SK-N-SH (cell line): ENCODE results near the gene NR5A2. TPM values are rescaled to one million over a fixed set of nuclear protein-coding genes. Genes with fewer than 3 reads are reported as not detected.

Experiments
- CTCF ChIA-PET: fragments of 300-600, 350-600 bp; formaldehyde crosslinking; extraction: SDS; loops from one replicate; lab custom pipeline; 2021; lab: Yijun Ruan, JAX
- POLR2A ChIA-PET: fragments of 350-600 bp; sonication (Branson Sonifier 250); formaldehyde crosslinking; extraction: SDS; loops from one replicate; lab custom pipeline; 2020; ENCODE audit warnings: antibody characterized with exemption, inconsistent platforms; lab: Yijun Ruan, JAX
- DNase-seq: peaks from one replicate; pipeline ENCODE4 v3.0.0; 2012
- H2AFZ ChIP-seq: fragments of 200-600 bp; sonication (generic); 2 replicates; pipeline ENCODE4 v1.8.1; 2016; ENCODE audit warnings: antibody characterized with exemption, mild to moderate bottlenecking, low read depth
- H3F3A ChIP-seq: fragments of 200-600 bp; sonication (generic); replicated peaks from 2 replicates; pipeline ENCODE3; 2016; ENCODE audit warnings: antibody characterized with exemption, mild to moderate bottlenecking; ENCODE audit not compliant: insufficient read depth
- H3K27ac ChIP-seq, 2 experiments: fragments of 200-500 bp in 1 of 2; fragments of 200-600 bp in 1 of 2; sonication (Bioruptor generic) in 1 of 2; sonication (generic), shearing (Covaris generic) in 1 of 2; 2 replicates each; pipeline versions ENCODE4 v1.5.1 to v1.6.1; 2014 to 2016; ENCODE audit warnings: low read depth in 2 of 2, inconsistent platforms in 1 of 2, low read length in 1 of 2, mild to moderate bottlenecking in 1 of 2, mixed read lengths in 1 of 2
- H3K27me3 ChIP-seq: fragments of 200-600 bp; sonication (generic), shearing (Covaris generic); 2 replicates; pipeline ENCODE4 v1.6.1; 2016; ENCODE audit warnings: mixed run types; ENCODE audit not compliant: insufficient read depth
- H3K36me3 ChIP-seq, 2 experiments: fragments of 200-500 bp in 1 of 2; fragments of 200-600 bp in 1 of 2; sonication (Bioruptor generic) in 1 of 2; sonication (generic) in 1 of 2; replicated peaks in 1 of 2; 2 replicates each; pipeline versions ENCODE3 to v1.5.1; 2014 to 2016; ENCODE audit warnings: low read length in 1 of 2, mild to moderate bottlenecking in 1 of 2; ENCODE audit not compliant: insufficient read depth in 2 of 2, control insufficient read depth in 1 of 2
- H3K4me1 ChIP-seq, 2 experiments: fragments of 200-500 bp in 1 of 2; fragments of 200-600 bp in 1 of 2; sonication (Bioruptor generic) in 1 of 2; sonication (generic), shearing (Covaris generic) in 1 of 2; 2 replicates each; pipeline versions ENCODE4 v1.5.1 to v1.6.1; 2014 to 2016; ENCODE audit warnings: low read depth in 1 of 2, low read length in 1 of 2, mixed run types in 1 of 2; ENCODE audit not compliant: insufficient read depth in 2 of 2, control insufficient read depth in 1 of 2
- H3K4me2 ChIP-seq: fragments of 200-600 bp; sonication (generic), shearing (Covaris generic); 2 replicates; pipeline ENCODE4 v1.6.1; 2017; ENCODE audit warnings: mixed run types
- H3K4me3 ChIP-seq, 2 experiments: fragments of 200-500 bp in 1 of 2; fragments of 200-600 bp in 1 of 2; sonication (Bioruptor generic) in 1 of 2; sonication (generic), shearing (Covaris generic) in 1 of 2; 2 replicates each; pipeline versions ENCODE4 v1.5.1 to v1.8.1; 2014 to 2016; ENCODE audit warnings: low read depth in 2 of 2, inconsistent platforms in 1 of 2, low read length in 1 of 2, mild to moderate bottlenecking in 1 of 2, mixed read lengths in 1 of 2, moderate library complexity in 1 of 2
- H3K79me2 ChIP-seq: fragments of 200-600 bp; sonication (generic); 2 replicates; pipeline ENCODE4 v1.8.1; 2017; ENCODE audit warnings: mild to moderate bottlenecking; ENCODE audit not compliant: insufficient read depth
- H3K9ac ChIP-seq: fragments of 200-600 bp; sonication (generic); 2 replicates; pipeline ENCODE4 v1.6.1; 2017; ENCODE audit warnings: mixed run types
- H3K9me2 ChIP-seq: fragments of 200-600 bp; sonication (generic); 2 replicates; pipeline ENCODE4 v1.6.1; 2017; ENCODE audit warnings: mixed run types
- H3K9me3 ChIP-seq: fragments of 200-600 bp; sonication (generic); 2 replicates; pipeline ENCODE4 v1.6.1; 2017; ENCODE audit warnings: mixed run types, mild to moderate bottlenecking, moderate library complexity
- H4K20me1 ChIP-seq: fragments of 200-600 bp; sonication (generic); 2 replicates; pipeline ENCODE4 v1.6.1; 2017; ENCODE audit warnings: mild to moderate bottlenecking, mixed run types; ENCODE audit not compliant: insufficient read depth
- CHD2 ChIP-seq: fragments of 150-350 bp; IDR thresholded peaks from 2 replicates; pipeline ENCODE4 v1.6.1; 2018; ENCODE audit warnings: low read length; ENCODE audit not compliant: partially characterized antibody
- EZH2phosphoT487 ChIP-seq: fragments of 200-600 bp; sonication (generic); IDR thresholded peaks from 2 replicates; pipeline ENCODE4 v1.6.1; 2017; ENCODE audit warnings: low read depth, mixed run types, mild to moderate bottlenecking, antibody characterized with exemption, moderate library complexity, borderline replicate concordance
- FOSL2 ChIP-seq: IDR thresholded peaks from 2 replicates; pipeline ENCODE4 v1.4.0; 2012; ENCODE audit warnings: low read depth, mild to moderate bottlenecking, moderate library complexity, borderline replicate concordance
- FOXJ3 ChIP-seq: sonication (generic); formaldehyde crosslinking; IDR thresholded peaks from 2 replicates; pipeline ENCODE4 v1.5.1; 2020; ENCODE audit warnings: mild to moderate bottlenecking, missing genetic modification reagents
- IRF3 ChIP-seq: fragments of 150-350 bp; IDR thresholded peaks from 2 replicates; pipeline ENCODE4 v1.6.1; 2016; ENCODE audit warnings: mild to moderate bottlenecking, low read depth, low read length
- MAX ChIP-seq: IDR thresholded peaks from 2 replicates; pipeline ENCODE4 v1.4.0; 2012; ENCODE audit warnings: low read depth
- PBX3 ChIP-seq: IDR thresholded peaks from 2 replicates; pipeline ENCODE4; 2012
- POLR2AphosphoS5 ChIP-seq: IDR thresholded peaks from 2 replicates; pipeline ENCODE4 v1.6.1; 2012; ENCODE audit warnings: low read depth, low read length
- RAD21 ChIP-seq: IDR thresholded peaks from 2 replicates; pipeline ENCODE4 v1.6.1; 2012; ENCODE audit warnings: mild to moderate bottlenecking, low read length
- RCOR1 ChIP-seq: fragments of 150-350 bp; IDR thresholded peaks from 2 replicates; pipeline ENCODE4 v1.6.1; 2017; ENCODE audit warnings: antibody characterized with exemption, low read length
- RFX5 ChIP-seq: IDR thresholded peaks from 2 replicates; pipeline ENCODE4 v1.6.1; 2012; ENCODE audit warnings: mild to moderate bottlenecking, improper control_type of control experiment, low read length
- RXRA ChIP-seq: IDR thresholded peaks from 2 replicates; pipeline ENCODE4 v1.4.0; 2012; ENCODE audit warnings: low read depth, mild to moderate bottlenecking, borderline replicate concordance
- SIN3A ChIP-seq: IDR thresholded peaks from 2 replicates; pipeline ENCODE4 v1.6.1; 2012; ENCODE audit warnings: low read depth, mild to moderate bottlenecking, low read length, moderate library complexity, borderline replicate concordance
- SMC3 ChIP-seq: IDR thresholded peaks from 2 replicates; pipeline ENCODE4 v1.6.1; 2012; ENCODE audit warnings: low read depth, low read length, improper control_type of control experiment
- TCF12 ChIP-seq: IDR thresholded peaks from 2 replicates; pipeline ENCODE4 v1.4.0; 2012
- TEAD4 ChIP-seq: IDR thresholded peaks from 2 replicates; pipeline ENCODE4 v1.4.0; 2012; ENCODE audit warnings: mild to moderate bottlenecking, borderline replicate concordance; ENCODE audit not compliant: insufficient read depth
- USF2 ChIP-seq: fragments of 150-350 bp; IDR thresholded peaks from 2 replicates; pipeline ENCODE4 v1.6.1; 2017; ENCODE audit warnings: antibody characterized with exemption, low read length, low read depth, borderline replicate concordance
- YY1 ChIP-seq: IDR thresholded peaks from 2 replicates; pipeline ENCODE4 v1.4.0; 2012; ENCODE audit warnings: low read depth, mild to moderate bottlenecking
- WGBS: methylation state at CpG from one replicate; pipeline ENCODE4 v1.1.6; 2017; ENCODE audit warnings: low lambda C conversion rate; 5-methylcytosine and 5-hydroxymethylcytosine counted together
- polyA plus RNA-seq, 3 experiments: library from polyadenylated mRNA; depleted of rRNA; stranded (reverse); fragments of >200 nt; gene quantifications; 2 replicates each; pipeline ENCODE4 v1.2.3, GENCODE V29; 2012

The NR5A2 gene
- polyA plus RNA-seq, 1 of the 3 experiments (the other 2 are of a cell fraction): not detected

- Histone ChIP-seq H3K79me2 (no peaks in the 10 kb centered on the region), H3K27me3 (no peaks in the 10 kb centered on the region; the same call in 1 of the 2 replicates), H4K20me1 (no peaks in the 10 kb centered on the region), H3K4me3 (no peak overlapping the region), H3K9ac (no peak overlapping the region), H3K4me1 (peaks cover 0 to 2% of the 10 kb centered on the region in 2 experiments; a peak in 2 of 4 replicates), H3K36me3 (no peaks in the 10 kb centered on the region), H3K9me3 (no peaks in the 10 kb centered on the region), H3K9me2 (no peaks in the 10 kb centered on the region), H3K27ac (no peak overlapping the region), H2AFZ (no peak overlapping the region), H3F3A (no peaks in the 10 kb centered on the region), H3K4me2 (no peak overlapping the region)
- CTCF ChIA-PET: no interaction called here
- DNase-seq: no peak
- POLR2A ChIA-PET: no interaction called here
- 46% methylated on average over 2 of the region's 2 CpGs for whole genome bisulfite sequencing
- no peak for TF ChIP-seq FOSL2
Measured at GRCh38 chr1:200134116-200134515, 106.6 kb downstream of the NR5A2 start.

GRCh38 chr1:200136384-200136783 is 108.9 kb downstream of the NR5A2 start:
- H4K20me1 ChIP-seq: no peaks in the 10 kb centered on the region
- no peaks in the 10 kb centered on the region for H3K27me3 ChIP-seq
- H3K36me3 ChIP-seq: no peaks in the 10 kb centered on the region
- H3K27ac ChIP-seq: no peak overlapping the region
- no peaks in the 10 kb centered on the region for H3K9me3 ChIP-seq
- H2AFZ ChIP-seq: no peak overlapping the region
- peaks cover 0 to 2% of the 10 kb centered on the region in 2 experiments; a peak in 1 of 4 replicates for H3K4me1 ChIP-seq
- no peak for TF ChIP-seq TEAD4
- no peaks in the 10 kb centered on the region for H3K9me2 ChIP-seq
- H3K9ac ChIP-seq: no peak overlapping the region
- no peaks in the 10 kb centered on the region for H3K79me2 ChIP-seq
- no peak overlapping the region for H3K4me2 ChIP-seq
- no peak overlapping the region for H3K4me3 ChIP-seq
- CTCF ChIA-PET: interaction anchor here (0.9 to 1.5 kb wide), 2 partner anchors 12 to 374 kb away, joined by 4 to 5 read pairs; no protein-coding TSS in a partner anchor
- POLR2A ChIA-PET: no interaction called here
- no peaks in the 10 kb centered on the region for H3F3A ChIP-seq
- DNase-seq: no peak
- WGBS: 60% methylated on average over 2 of the region's 2 CpGs

- Histone ChIP-seq H3K9me3 (no peaks in the 10 kb centered on the region), H3K4me2 (no peak overlapping the region), H3K36me3 (no peaks in the 10 kb centered on the region), H4K20me1 (no peaks in the 10 kb centered on the region), H3K79me2 (no peaks in the 10 kb centered on the region), H3K4me1 (no peaks in the 10 kb centered on the region), H3K9me2 (no peaks in the 10 kb centered on the region), H3K27ac (no peak overlapping the region), H3K4me3 (no peak overlapping the region), H3K27me3 (no peaks in the 10 kb centered on the region), H2AFZ (no peak overlapping the region), H3F3A (no peaks in the 10 kb centered on the region), H3K9ac (no peak overlapping the region)
- ChIA-PET CTCF (interaction anchor here (0.6 to 2.3 kb wide), 19 partner anchors 11 to 450 kb away, joined by 3 to 11 read pairs (median 3); no protein-coding TSS in a partner anchor), POLR2A (no interaction called here)
- WGBS: 31% methylated on average over 4 of the region's 4 CpGs
- peak; percentile 62 for DNase-seq
- no peak for TF ChIP-seq RCOR1
- no peak for TF ChIP-seq FOSL2
- no peak for TF ChIP-seq EZH2phosphoT487
- no peak for TF ChIP-seq POLR2AphosphoS5
- no peak for TF ChIP-seq IRF3
- no peak for TF ChIP-seq MAX
- TF ChIP-seq SIN3A: no peak
- TF ChIP-seq YY1: no peak
- no peak for TF ChIP-seq PBX3
- no peak for TF ChIP-seq TCF12
- peak; percentile 66 for TF ChIP-seq SMC3
- no peak for TF ChIP-seq RXRA
- TF ChIP-seq USF2: no peak
- peak; percentile 72 for TF ChIP-seq RAD21
- no peak for TF ChIP-seq RFX5
- TF ChIP-seq FOXJ3: no peak
- TF ChIP-seq CHD2: no peak
Measured at GRCh38 chr1:200139661-200140250, 112.2 kb downstream of the NR5A2 start.
